NCI-H2107 treated with DMSO at 0.1 percent for 48 hours (cell line): Measurements from ENCODE around the gene MPST.

Source experiments
- DNase-seq: peaks from one replicate; lab custom pipeline; 2025; ENCODE audit not compliant: unreplicated experiment; lab: John Stamatoyannopoulos, UW

MPST gene

DNA sequence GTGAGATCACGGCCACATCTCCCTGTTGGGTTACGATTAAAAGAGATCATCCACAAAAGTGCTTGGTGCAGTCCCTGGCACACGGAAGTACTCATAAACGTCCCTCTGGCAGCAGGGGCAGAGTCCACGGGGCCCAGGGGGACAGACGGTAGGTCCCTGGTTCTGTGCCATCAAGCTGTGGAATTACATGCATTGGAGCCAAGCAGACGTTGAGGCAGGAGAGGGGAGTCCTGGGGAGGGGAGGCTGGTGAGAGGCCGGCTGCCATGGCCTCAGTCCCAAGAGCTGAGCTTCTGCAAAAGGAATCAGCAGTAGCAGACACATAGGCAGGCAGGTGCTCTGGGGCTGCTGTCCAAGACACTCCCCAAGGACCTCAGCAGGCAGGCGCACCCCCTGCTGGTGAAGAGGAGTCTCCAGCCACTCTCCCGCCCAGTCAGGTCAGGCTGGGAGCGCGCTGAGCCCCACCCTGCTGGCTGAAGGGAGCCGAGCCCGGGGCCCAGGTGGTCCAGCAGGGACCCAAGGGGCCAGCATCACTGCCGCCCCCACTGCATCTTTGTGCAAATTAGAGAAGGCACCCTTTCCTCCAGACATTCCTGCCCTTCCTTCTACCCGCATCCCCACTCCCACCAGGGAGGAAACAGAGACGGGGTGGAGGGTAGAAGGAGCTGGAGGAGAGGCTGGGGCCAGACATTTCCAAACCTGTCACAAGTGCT lies 24.4 kb downstream of the MPST start:
- no peak for DNase-seq

DNA sequence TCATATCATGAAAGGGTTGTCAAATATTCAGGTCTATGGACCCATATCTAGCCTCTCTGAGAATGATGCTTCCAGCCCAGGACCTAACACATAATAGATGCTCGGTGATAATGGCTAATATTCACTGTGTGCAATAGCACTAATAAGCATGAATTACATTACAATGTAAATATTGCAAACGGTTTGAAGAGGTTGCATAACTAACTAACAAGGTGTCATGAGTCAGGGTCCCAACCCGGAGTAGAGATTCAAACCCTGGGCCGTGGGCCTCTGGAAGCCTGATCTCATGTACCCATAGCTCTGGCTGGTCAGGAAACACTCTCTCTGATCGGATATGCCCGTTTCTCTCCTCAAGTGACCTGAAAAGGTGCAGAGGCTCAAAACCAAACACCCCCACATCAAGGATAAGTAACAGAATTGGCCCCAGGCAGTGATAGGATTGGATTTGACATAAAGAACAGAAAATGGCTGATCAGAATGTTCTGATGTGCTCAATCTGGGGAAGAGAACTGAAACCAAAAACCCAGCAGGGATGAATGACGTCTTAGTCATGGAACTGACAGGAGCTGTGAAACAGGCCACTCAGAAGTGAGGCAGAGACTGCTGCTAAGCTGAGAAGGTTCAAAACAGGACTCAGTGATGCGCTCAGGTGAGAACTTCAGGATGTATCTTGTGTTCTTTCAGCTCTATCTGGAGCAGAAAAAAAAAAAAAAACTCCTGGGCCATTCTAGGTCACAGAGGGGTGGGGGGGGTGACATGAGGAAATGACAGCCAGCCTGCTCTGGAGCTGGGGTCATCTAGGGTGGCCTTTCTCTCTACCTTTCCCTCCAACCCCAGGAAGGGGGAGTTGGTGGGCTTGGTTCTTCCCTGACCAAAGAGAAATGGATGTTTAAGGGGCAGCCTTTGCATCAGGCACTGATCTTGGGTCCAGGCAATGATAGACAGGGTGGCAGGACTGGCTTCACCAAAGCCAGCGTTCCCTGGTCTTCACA lies 25.4 kb downstream of the MPST start:
- DNase-seq = no peak

DNA sequence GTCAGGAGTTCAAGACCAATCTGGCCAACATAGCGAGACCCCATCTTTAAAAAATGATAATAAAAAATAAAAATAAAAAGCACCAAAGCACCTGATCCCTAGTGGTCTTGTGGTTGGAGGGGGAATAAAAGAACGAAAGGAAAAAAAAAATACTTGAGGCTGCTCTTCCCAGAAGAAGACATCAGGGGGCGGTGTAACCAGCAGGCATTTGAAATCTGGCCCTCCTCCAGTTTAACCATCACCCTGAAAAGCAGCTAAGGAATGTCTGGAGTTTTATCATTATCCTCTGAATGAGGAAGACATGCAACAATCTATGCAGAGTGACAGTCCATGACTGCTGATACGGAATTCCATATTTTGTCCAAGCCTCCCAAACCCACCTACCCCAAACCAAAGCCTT lies 26.4 kb downstream of the MPST start:
- no peak for DNase-seq

DNA sequence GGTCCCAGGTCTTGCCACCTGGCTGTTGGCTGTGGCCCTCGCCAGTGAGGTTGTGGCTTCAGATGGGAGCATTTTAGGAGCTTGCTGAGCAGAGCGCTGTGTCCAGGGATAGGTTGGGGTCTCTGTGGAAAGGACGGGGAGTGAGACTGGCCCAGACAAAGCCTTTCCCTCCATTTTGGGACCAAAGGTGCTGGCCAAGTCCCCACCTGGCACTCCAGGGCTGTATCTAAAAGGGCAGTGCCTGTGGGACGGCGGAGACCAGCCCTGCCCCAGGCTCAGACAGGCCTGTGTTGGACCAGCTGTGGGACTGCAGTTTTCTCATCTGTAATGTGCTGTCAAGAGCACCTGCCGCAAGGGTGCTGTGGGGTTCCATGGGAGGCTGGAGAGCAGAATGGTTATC lies 27.0 kb downstream of the MPST start:
- no peak for DNase-seq

DNA sequence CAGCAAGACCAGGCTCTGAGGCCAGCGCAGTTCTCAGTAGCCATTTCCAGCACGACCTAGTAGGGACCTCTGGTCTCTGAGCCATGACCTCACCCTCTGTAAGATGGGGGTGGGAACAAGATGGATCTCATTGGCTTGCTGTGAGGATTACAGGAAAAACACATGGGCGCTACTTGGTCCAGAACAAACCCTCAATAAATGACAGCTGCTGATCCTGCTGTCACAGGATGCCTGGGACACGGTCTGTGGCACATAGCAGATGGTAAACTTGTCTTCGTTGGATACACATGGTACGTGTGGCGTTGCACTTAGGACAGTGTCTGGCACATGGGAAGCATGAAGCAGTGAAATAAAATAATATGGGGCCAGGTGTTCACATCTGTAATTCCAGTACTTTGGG lies 27.5 kb downstream of the MPST start:
- no peak for DNase-seq

DNA sequence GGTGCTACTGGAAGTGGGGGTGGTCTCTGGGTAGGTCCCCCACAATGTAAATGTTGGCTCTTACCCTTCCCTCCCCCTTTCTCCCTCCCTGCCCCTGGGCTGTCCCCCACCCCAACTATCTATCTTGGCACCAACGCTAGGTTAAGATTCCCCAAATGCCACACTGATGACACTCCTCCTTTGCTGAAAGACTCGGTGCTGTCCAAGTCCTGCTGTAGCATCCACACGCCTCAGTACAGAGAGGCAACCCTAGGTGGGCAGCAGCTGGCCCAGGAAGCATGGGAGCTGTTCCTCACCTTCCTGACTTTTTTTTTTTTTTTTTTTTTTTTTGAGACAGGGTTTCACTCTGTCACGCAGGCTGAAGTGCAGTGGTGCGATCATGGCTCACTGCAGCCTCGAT lies 28.6 kb downstream of the MPST start:
- DNase-seq = no peak

DNA sequence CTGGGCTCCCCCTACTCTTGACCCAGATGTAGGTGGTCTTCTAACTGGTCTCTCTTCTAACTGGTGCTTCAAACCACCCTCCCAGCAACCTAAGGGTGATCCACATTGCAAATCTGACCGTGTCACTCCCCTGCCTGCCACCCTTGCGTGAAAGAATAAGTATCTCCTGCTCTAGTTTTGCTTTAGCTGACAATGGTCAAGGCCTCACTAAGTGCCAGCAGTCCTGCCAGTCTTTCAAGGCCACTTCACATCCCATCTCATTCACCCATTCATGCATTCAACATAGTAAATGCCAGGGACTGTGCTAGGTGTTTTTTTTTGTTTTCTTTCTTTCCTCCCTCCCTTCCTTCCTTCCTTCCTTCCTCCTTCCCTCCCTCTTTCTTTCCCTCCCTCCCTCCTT lies 29.7 kb downstream of the MPST start:
- DNase-seq = no peak

DNA sequence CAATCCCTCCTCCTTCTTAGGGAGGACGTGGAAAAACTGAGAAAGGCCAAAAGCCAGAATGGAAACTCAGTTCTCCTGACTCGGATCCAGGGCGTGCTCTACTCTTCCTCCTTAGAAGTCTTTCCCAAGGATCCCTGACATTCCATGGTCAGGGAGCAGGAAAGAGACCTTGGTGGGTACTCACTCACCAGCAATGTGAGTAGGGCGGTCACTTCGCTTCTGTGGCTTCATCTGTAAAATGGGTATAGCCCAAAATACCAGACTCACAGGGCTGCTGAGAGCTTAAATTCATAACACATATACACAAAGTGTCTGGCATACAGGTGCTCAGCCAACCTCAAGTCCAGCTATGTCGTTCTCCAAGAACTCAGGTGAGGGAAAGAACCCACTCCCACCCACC lies 31.4 kb downstream of the MPST start:
- no peak for DNase-seq

DNA sequence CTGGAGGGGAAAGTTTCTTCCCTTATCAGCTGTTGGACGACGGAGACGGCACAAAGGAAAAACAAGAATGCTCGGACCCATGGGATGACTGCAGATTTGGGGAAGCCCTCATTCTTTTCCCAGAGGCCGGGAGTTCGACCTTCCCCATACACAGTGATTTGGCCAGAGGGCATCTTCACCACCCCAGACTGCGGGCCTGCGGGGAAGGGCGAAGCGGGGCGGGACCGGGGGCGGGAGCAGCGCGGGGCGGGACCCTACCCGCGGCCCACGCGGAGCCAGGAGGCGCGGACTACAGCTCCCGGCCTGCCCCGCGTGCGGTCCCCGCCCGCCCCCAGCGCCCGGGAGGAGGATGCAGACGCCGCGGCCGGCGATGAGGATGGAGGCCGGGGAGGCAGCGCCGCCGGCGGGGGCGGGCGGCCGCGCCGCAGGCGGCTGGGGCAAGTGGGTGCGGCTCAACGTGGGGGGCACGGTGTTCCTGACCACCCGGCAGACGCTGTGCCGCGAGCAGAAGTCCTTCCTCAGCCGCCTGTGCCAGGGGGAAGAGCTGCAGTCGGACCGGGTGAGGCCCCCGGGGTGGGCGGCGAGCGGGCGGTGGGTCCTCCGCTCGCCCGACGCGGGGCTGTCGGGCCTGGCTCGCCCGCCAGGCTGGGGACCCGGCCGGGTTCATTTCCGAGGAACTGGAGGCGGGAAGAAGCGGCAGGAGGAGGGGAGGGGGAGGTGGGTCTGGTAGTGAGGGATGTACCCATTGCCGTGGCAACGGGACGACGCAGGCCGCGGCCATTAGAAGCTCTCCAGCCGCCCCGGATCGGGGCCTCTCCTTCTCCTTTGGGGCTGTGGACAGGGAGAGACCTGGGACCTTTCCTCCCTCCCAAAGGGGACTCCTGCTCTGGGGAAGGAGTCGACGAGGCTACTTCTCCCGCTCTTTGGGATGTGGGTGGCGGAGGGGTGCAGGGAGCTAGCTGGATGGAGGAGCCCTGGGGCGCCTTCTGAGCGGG lies 32.1 kb downstream of the MPST start, which contains the start of gene KCTD17:
KCTD17 (plus strand) TSS at position 352 of the 995 bp plus-strand sequence; CDS start at position 371, 19 bp downstream.
- no peak for DNase-seq

DNA sequence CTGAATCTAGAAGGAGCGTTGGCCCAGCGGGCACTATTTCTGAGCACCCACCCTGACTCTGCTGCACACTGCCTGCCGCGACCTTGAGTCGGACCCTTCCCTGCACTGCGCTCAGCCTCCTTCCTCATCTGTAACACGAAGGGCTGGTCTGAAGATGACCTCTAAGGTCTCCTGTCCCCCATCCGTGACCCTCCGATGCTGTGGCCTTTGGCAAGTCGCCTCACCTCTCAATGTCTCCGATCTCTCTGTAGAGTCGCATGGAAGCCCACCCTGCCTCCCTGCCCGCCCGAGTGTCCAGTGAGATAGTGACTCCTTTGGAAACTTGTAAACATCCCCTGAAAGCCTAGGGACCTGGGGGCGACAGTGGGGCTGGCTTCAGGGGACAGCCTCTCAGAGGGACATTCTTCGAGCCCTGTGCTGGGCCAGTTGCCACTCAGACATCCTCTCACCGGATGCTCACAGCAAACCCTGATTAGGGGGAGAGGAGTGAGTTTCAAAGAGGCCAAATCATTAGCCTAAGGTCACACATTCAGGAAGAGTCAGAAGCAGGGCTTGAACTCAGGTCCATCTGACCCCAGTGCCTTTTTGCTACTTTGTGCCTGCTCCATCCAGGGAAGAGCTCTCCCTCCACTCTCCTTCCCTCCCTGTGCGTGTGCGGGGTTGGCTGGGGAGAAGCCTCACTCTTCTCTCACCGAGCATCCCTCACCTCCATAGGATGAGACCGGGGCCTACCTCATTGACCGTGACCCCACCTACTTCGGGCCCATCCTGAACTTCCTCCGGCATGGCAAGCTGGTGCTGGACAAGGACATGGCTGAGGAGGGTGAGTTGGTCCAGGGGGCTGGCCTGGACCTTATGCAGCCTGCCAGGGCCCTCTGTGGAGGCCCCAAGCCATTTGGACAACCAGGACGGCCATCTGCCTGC lies 33.1 kb downstream of the MPST start:
- no peak for DNase-seq

DNA sequence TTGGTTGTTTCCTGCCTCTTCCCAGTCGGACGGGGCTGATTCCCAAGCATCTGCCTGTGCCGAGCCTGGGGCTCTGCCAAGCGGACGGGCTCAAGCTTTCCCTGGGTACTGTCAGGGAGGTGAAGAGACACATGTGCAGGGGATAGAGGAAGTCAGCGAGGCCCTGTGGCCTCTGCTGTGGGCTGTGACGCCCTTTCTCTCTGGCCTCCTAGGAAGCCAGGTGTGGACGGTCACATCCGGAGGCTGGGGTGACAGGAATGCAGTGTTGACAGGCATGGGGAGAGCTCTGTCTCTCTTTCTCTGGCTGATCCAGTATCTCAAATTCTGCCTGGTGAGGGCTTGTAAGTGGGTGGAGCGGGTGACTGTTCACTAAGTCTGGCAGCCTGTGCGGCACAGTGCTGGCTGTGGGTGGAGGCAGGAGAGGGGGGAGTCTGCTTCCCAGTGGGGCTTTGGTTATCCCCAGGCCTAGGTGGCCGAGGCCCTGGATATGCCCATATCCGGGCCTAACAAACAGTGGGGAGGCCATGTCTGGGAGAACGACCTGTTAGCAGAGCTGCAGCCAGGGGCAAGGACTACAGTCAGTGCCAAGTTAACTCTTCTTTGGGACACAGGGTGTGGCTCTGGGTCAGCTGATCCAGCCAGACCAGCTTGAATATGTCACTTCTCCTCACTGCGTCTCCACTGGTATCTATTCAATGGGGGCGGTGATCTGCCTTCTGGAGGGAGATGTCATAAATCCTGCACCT lies 33.9 kb downstream of the MPST start:
- no peak for DNase-seq

DNA sequence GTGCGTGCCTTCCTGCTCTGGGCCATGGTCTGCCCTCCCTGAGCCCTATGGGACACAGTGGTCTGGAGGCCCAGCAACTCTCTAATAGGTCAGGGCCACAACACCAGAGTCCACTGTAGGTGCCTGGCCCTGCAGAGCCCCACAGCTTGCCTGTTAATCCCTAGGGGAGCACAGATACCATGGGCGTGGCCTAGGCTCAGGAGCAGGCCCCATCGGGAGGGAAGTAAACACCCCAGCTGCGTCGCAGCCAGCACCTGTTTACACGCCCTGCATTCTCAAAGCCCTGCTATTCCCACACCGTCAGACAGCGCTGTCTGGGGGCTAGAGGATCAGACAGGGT lies 34.5 kb downstream of the MPST start:
- peak; percentile 66 for DNase-seq

DNA sequence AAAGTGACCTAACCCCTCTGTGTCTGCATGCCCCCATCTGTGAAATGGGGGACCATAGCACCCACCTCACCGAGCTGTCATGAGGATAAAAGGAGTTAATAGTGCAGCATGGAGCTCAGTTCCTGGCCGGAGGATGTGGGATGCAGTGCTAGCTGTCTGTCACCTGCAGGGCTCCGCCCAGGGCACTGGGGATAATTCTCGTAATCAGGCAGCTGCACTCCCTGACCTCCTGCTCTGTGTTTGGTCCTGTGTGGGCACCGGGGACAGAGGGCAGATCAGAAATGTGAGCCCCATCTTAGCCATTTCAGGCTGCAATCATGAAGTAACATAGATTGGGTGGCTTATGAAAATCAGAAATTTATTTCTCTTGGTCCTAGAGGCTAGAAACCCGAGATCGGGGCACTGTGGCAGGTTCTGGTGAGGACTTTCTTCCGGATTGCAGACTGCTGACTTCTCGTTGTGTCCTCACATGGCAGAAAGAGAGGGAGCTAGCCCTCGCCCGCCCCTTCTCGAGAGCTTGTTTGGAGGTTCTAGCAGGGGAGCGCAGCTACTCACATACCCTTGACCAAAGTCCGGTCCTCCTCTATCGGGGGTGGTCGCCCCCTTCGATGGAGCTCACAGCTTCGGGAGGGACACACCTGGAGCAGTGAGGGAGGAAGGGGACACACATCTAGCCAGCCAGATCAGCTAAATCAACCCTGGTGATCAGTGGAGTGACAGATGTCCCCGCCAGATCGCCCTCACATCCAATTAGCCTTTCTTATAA lies 35.2 kb downstream of the MPST start:
- DNase-seq = no peak

DNA sequence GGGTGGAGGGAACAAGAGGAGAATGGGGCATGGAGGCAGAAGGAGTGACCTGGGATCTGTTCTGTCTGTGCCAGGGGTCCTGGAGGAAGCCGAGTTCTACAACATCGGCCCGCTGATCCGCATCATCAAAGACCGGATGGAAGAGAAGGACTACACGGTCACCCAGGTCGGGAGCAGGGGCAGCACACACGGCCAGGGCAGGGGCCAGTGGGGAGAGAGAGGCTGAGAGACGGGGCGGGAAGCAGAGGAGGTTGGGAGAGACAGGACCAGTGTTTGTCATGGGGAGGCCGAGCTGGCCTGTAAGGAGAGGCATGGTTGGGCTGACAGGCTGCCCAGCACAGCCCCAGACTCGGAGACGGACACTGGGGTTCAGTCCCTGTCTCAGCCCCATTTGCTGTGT lies 36.7 kb downstream of the MPST start:
- DNase-seq = no peak

DNA sequence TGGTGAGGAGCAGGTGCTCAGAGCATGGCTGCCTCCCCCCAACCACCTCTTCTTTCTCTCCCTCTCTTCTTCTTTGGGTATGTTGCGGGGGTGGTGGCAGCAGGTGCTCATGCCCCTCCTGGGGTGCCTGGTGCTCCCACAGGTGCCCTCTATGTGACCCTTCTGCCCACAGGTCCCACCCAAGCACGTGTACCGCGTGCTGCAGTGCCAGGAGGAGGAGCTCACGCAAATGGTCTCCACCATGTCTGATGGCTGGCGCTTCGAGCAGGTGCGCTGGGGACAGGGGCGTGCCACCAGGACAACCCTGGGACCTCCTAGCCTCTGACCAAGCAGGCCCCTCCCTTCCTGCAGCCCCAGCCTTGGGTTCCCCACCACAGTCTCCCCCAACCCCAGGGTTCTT lies 37.7 kb downstream of the MPST start:
- no peak for DNase-seq

DNA sequence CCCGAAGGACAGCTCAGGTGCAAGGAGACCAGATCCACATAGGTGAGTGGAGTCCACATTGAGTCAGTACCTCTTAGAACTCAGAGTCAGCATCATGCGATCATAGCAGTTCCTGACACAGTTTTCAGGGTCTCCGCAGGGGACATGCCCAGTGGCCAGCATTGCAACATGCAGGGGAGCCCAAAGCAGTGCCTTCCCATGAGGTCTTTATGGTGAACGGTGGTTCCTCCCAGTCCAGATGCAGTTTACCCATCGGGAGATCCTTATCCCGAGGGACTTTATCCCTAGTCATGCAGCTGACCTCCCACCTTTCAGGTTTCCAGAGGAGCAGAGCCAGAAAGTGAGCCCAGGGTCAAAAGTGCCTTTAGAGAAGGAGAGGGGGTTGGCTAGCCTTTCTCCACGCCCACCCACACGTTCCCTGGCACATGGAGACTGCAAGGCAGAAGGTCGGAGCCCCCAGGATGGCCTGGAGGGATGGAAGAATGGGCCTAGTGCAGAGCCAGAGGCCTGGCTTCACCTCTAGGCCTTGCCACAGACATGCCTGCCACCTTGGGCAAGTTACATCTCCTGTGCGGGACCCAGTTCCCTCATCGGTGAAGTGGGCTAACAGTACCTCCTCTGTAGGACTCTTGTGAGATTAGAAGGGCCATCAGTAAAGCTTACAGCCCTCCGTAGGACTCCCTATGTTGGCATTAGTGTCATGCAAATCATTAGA lies 38.4 kb downstream of the MPST start:
- DNase-seq = no peak

DNA sequence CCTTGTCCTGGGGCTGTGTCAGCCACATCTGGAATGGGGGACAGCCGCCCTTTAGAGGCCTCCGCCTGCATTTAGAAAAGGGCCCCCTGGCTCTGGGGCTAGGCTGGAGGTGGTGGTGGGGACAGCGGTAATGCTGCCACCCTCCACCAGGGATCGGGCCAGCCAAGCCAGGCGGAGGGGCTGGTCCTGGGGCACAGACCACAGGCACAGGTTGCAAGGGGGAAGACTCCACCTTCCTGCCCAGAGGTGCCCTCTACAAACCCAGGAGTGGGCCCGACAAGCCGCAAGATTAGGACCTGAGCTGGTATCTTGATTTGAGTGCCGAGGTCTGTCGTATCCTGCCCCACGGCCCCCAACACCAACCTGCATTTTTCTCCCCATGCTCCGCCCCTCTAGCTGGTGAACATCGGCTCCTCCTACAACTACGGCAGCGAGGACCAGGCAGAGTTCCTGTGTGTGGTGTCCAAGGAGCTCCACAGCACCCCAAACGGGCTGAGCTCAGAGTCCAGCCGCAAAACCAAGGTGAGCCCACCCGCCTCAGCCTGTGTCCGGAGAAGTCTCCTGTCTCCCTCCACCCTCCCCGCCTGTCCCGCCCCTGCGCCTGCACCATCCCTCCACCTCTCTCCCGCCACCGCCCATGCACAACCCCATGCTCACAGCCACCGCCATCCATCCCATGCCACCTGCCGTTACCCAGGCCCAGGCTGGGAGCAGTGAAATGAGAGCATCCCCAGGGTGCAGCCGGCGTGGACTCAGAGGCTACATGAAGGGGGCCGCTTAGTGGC lies 39.6 kb downstream of the MPST start:
- DNase-seq = no peak
